ENCODE measurements around the gene RABGAP1.

The RABGAP1 gene

DNA sequence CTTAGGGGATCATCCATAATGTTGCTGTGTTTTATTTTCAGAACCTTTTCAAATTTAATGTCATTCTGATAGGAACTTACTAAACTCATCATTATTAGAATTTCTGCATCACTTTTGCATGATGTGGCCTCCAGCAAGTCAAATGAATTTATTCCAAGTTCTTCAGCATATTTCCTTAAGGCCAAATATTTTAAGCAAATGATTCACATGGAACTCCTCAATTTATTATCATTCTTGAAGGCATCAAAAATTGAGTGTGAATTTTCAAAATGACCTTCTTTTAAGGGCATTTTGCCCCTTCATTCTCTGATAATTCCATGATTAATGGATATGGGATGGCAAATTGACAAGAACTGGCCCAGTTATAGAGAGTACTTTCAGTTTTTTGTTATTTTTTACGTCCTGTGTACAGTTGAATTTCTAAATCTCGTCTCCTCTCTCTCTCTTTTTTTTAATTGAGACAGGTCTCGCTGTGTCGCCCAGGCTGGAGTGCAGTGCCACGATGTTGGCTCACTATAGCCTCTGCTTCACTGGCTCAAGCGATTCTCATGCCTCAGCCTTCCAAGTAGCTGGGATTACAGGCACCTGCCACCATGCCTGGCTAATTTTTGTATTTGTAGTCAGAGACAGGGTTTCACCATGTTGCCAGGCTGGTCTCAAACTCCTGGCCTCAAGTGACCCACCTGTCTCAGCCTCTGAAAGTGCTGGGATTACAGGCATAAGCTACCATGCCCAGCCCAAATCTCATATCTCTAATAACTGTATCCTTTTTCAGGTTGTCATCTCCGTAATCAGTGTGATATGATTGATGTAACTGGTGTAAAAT is 121.7 kb downstream of the RABGAP1 start:
- peak; percentile 33 for FAIRE-seq
- TF ChIP-seq POLR2A (IDR thresholded peaks at IDR 0.05; ENCODE audit: low read depth, low read length), result no peak
- DNase-seq (ENCODE audit: insufficient read length, low spot score), result no peak

GRCh38 chr9:123063177-123063598 is 122.4 kb downstream of the RABGAP1 start:
- FAIRE-seq (peak; percentile 68), DNase-seq (ENCODE audit: insufficient read length, low spot score) (no peak)
- no peak for TF ChIP-seq POLR2A (IDR thresholded peaks at IDR 0.05; ENCODE audit: low read depth, low read length)

DNA sequence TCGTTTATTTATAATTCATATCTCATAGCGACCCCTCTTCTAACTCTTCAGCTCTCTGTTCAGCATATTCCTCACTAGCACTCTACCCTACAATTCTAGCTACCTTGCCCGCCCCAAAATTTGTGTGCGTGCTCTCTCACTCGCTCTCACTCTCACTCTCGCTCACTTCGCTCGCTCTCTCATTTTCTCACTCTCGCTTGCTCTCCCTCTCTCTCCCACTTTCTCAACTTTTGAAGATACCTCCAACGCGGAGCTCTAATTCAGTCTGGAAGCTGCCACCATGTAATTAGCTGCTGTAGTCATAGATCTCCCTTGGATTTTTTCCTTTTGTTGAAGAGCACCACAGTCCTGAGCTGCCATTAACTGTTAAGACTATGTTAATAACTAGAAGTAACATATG is 123.1 kb downstream of the RABGAP1 start:
- TF ChIP-seq POLR2A (IDR thresholded peaks at IDR 0.05; ENCODE audit: low read depth, low read length), result no peak
- FAIRE-seq, result no peak
- DNase-seq (ENCODE audit: insufficient read length, low spot score), result no peak

DNA sequence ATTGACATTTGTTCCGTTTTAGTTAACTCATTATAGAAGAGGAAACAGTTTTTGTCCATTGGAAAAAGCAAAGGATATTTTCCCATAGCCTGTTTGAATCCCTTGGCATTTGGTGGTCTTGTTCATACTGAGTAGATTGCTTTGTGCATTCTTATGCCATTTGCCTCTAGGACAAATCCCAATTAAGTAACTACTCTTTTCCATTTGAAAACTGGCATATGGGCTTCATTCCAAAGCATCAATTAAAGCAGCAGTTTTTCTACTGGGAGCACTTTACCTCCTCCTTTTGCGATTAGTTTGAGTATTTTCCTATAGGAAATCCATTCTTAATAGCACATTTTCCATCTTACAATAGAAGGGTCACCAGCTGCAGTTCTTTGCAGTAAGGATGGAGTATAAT is 123.9 kb downstream of the RABGAP1 start:
- no peak for FAIRE-seq
- TF ChIP-seq POLR2A (IDR thresholded peaks at IDR 0.05; ENCODE audit: low read depth, low read length), result no peak

DNA sequence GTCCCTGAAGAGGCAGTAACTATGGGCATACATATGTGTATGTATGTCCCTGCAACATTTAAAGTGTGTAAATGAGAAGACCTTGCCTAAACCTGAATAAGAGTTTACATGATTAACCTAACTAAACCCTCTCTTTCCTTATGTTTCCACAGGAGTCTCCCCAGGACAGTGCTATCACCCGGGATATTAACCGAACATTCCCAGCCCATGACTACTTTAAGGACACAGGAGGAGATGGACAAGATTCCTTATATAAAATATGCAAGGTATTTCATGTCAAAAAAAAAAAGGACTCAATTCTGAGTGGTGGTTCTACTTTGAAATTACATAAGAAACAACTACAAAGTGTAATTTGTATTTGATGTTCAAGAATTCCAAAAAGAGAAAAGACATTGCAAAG is 124.4 kb downstream of the RABGAP1 start:
- DNase-seq (ENCODE audit: insufficient read length, low spot score), result no peak
- TF ChIP-seq POLR2A (IDR thresholded peaks at IDR 0.05; ENCODE audit: low read depth, low read length), result no peak
- peak; percentile 27 for FAIRE-seq

More for the DNA sequence above, 123.9 kb downstream of the RABGAP1 start:
- DNase-seq (ENCODE audit: insufficient read length, low spot score), result no peak

DNA sequence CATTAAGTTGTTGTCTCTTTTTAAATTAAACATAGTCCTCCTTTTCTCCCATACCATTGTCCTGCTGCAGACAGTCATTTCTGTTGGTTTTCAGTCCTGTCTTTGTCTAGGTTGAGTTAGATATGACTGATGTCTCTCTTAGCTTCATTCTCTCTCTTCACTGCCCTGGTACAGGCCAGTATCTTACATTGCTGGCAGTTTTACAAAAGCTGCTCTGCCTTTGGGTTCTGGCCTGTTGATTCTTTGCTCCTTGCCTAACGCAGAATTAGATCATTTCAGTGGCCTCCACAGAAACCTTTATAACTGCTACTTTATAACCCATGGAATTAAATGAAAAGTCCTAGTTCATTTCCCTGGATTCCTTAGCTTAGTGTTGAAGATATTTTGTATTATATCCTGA is 126.3 kb downstream of the RABGAP1 start:
- peak; percentile 11 for FAIRE-seq
- DNase-seq (ENCODE audit: insufficient read length, low spot score), result no peak
- TF ChIP-seq POLR2A (IDR thresholded peaks at IDR 0.05; ENCODE audit: low read depth, low read length), result no peak

DNA sequence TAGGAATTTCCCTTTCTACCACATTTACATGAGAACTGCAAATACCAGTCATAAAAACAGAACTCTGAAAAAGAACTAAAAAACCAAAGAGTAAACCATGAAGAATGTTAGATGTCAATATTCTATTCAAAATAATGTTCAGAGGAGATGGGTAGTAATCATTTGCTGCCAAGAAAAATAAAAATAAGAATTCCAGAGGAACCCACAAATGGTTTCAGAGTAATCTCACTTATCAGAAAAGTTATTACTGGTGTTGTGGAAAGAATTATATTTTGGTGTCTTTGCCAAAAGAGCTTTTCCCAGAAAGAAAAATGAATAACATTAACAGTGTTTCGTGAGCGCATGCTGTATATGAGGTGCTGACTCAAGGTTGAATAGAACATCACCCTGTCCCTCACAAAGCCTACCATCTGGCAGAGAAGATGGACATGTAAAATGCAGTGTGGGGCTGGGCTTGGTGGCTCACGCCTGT is 128.2 kb downstream of the RABGAP1 start:
- FAIRE-seq, result peak; percentile 80

GRCh38 chr9:123070198-123070597 is 129.4 kb downstream of the RABGAP1 start:
- no peak for TF ChIP-seq POLR2A (IDR thresholded peaks at IDR 0.05; ENCODE audit: low read depth, low read length)

More for the DNA sequence above, 128.2 kb downstream of the RABGAP1 start:
- TF ChIP-seq POLR2A (IDR thresholded peaks at IDR 0.05; ENCODE audit: low read depth, low read length), result no peak
- DNase-seq (ENCODE audit: insufficient read length, low spot score), result no peak

GRCh38 chr9:123072407-123072995 is 131.7 kb downstream of the RABGAP1 start:
- FAIRE-seq (peak; percentile 60), DNase-seq (ENCODE audit: insufficient read length, low spot score) (no peak)
- TF ChIP-seq POLR2A (IDR thresholded peaks at IDR 0.05; ENCODE audit: low read depth, low read length), result no peak

More at GRCh38 chr9:123070198-123070597, 129.4 kb downstream of the RABGAP1 start:
- FAIRE-seq (peak; percentile 23), DNase-seq (ENCODE audit: insufficient read length, low spot score) (no peak)

GRCh38 chr9:123073441-123073840 is 132.6 kb downstream of the RABGAP1 start:
- FAIRE-seq, result no peak

GRCh38 chr9:123073991-123074422 is 133.2 kb downstream of the RABGAP1 start:
- DNase-seq (ENCODE audit: insufficient read length, low spot score) (no peak), FAIRE-seq (peak; percentile 87)
- no peak for TF ChIP-seq POLR2A (IDR thresholded peaks at IDR 0.05; ENCODE audit: low read depth, low read length)

More at GRCh38 chr9:123073441-123073840, 132.6 kb downstream of the RABGAP1 start:
- TF ChIP-seq POLR2A (IDR thresholded peaks at IDR 0.05; ENCODE audit: low read depth, low read length), result no peak
- no peak for DNase-seq (ENCODE audit: insufficient read length, low spot score)

DNA sequence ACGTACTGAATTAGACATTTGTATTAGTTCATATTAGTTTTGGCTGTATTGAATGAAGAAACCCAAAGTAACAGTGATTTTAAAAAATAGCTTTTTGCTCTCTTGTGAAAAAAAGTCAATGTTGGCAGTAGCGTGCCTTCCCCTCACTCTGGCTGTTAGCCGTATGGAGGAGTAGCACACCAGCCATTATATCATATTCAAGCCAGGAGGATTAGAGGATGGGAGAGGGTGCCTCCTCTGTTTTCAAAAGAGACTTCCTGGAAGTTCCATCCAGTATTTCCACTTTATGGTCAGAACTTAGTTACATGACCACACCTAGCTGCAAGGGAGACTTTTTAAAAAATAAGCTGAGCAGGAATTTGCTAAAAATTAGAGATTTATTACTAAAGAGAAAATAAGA is 133.8 kb downstream of the RABGAP1 start:
- no peak for DNase-seq (ENCODE audit: insufficient read length, low spot score)
- no peak for FAIRE-seq
- TF ChIP-seq POLR2A (IDR thresholded peaks at IDR 0.05; ENCODE audit: low read depth, low read length), result no peak

DNA sequence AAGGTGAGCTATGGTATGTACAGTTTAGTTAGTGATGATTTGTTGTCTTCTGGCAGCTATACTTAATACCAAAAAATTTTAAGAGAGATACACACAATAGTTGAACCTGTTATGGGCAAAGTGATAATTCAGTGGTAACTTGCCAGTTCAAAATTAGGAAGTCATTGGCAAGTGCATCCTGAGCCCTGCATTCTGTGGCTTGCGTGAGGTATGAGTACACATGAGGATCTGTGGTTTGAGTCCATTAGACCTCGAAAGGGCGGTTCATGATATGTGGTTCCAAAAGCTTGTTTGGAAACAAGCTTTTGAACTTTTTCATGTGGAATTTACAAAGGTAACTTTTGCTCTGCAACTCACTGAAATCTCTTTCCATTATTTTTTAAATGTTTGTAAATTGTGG is 139.6 kb downstream of the RABGAP1 start:
- no peak for FAIRE-seq
- DNase-seq (ENCODE audit: insufficient read length, low spot score), result no peak
- no peak for TF ChIP-seq POLR2A (IDR thresholded peaks at IDR 0.05; ENCODE audit: low read depth, low read length)

GRCh38 chr9:123081824-123082223 is 141.0 kb downstream of the RABGAP1 start:
- no peak for DNase-seq (ENCODE audit: insufficient read length, low spot score)
- FAIRE-seq, result peak; percentile 52

More at GRCh38 chr9:123081824-123082223, 141.0 kb downstream of the RABGAP1 start:
- no peak for TF ChIP-seq POLR2A (IDR thresholded peaks at IDR 0.05; ENCODE audit: low read depth, low read length)

Measured in H54 (cell line).